GM18858 (cell line): ENCODE results near the gene MLLT3.
"Not testable (repeated sequence)": the region's sequence is repeated elsewhere in the genome, so short reads cannot be mapped to it uniquely, and the experiment has no call there.

Experiments used
- ATAC-seq: cut with Tn5 transposase; IDR thresholded peaks from one replicate; pipeline ENCODE4 v1.9.1; 2021; ENCODE audit not compliant: unreplicated experiment

MLLT3 gene

GRCh38 chr9:20622330-20623020, at the start of gene MLLT3:
Gene MLLT3 (minus strand): TSS chr9:20622499.
- ATAC-seq: peak; percentile 65

- ATAC-seq: no peak
These were observed 49.3 kb upstream of the MLLT3 start for GRCh38 chr9:20671635-20672034.

GRCh38 chr9:20670395-20670794, 48.1 kb upstream of the MLLT3 start:
- no peak for ATAC-seq

GRCh38 chr9:20664501-20664900, 42.2 kb upstream of the MLLT3 start:
- no peak for ATAC-seq

GRCh38 chr9:20663133-20663532, 40.8 kb upstream of the MLLT3 start:
- ATAC-seq: no peak

GRCh38 chr9:20662156-20662555, 39.9 kb upstream of the MLLT3 start:
- ATAC-seq: no peak

GRCh38 chr9:20659474-20659967, 37.2 kb upstream of the MLLT3 start:
- no peak for ATAC-seq

- ATAC-seq: no peak
These were observed 36.6 kb upstream of the MLLT3 start for GRCh38 chr9:20658677-20659473.

- not testable (repeated sequence) for ATAC-seq
These were observed 36.0 kb upstream of the MLLT3 start for GRCh38 chr9:20658246-20658667.

GRCh38 chr9:20651939-20652338, 29.6 kb upstream of the MLLT3 start:
- no peak for ATAC-seq

- ATAC-seq: no peak
These were observed 28.5 kb upstream of the MLLT3 start for GRCh38 chr9:20650750-20651299.

- ATAC-seq: no peak
These were observed 28.0 kb upstream of the MLLT3 start for GRCh38 chr9:20650313-20650712.

- no peak for ATAC-seq
These were observed 27.1 kb upstream of the MLLT3 start for GRCh38 chr9:20649381-20649780.

- ATAC-seq: no peak
These were observed 24.4 kb upstream of the MLLT3 start for GRCh38 chr9:20646656-20647055.

- no peak for ATAC-seq
These were observed 21.4 kb upstream of the MLLT3 start for GRCh38 chr9:20643660-20644059.

- no peak for ATAC-seq
These were observed 19.7 kb upstream of the MLLT3 start for GRCh38 chr9:20642045-20642444.

- ATAC-seq: peak; percentile 86
These were observed 18.3 kb upstream of the MLLT3 start for GRCh38 chr9:20640331-20641187.

GRCh38 chr9:20636888-20637440, 14.7 kb upstream of the MLLT3 start:
- no peak for ATAC-seq

- ATAC-seq: no peak
These were observed 12.6 kb upstream of the MLLT3 start for GRCh38 chr9:20634895-20635294.

- no peak for ATAC-seq
These were observed 10.4 kb upstream of the MLLT3 start for GRCh38 chr9:20632705-20633104.
